M059J (cell line): ENCODE results near the gene FAM240A. TPM values are rescaled to one million over a fixed set of nuclear protein-coding genes. Genes with fewer than 3 reads are reported as not detected.

ENCODE experiments used
- DNase-seq: peaks from one replicate; pipeline ENCODE4 v3.0.0-alpha.2; 2012; ENCODE audit warnings: low read depth
- total RNA-seq: library from RNA; depleted of rRNA; stranded (reverse); fragments of >200 nt; shearing (Covaris generic); gene quantifications from 2 replicates; pipeline ENCODE4 v1.2.3, GENCODE V29; 2014; rRNA removed

FAM240A gene
- total RNA-seq, 1 experiment from 2014 or later = not detected

GRCh38 chr3:46674031-46674845, 61.9 kb downstream of the FAM240A start:
- no peak for DNase-seq

- no peak for DNase-seq
Observed at GRCh38 chr3:46675426-46675825, 63.1 kb downstream of the FAM240A start.

Other genes starting within 250 kb of the FAM240A start
- not detected in 2 replicates for gene CCR5, start 241.6 kb upstream of the FAM240A start, total RNA-seq
- gene CCRL2, start 205.3 kb upstream of the FAM240A start, total RNA-seq = 0.27 and 1.0 TPM in 2 replicates
- 0.30 and 0.52 TPM in 2 replicates for gene LTF, start 147.6 kb upstream of the FAM240A start, total RNA-seq
- 0.20 and 0.81 TPM in 2 replicates for gene RTP3, start 114.5 kb upstream of the FAM240A start, total RNA-seq
- gene LRRC2, start 46.2 kb upstream of the FAM240A start, total RNA-seq = 0.17 and 1.1 TPM in 2 replicates
- gene ALS2CL, start 81.2 kb downstream of the FAM240A start, total RNA-seq = 2.5 and 3.6 TPM in 2 replicates
- gene TMIE, start 88.9 kb downstream of the FAM240A start, total RNA-seq = 0.22 TPM in 1 of 2 replicates, not detected in the other
- not detected in 2 replicates for gene PRSS50, start 105.3 kb downstream of the FAM240A start, total RNA-seq